H9 (cell line): ENCODE data around the gene CYB5A. TPM values are rescaled to one million over a fixed set of nuclear protein-coding genes. Genes with fewer than 3 reads are reported as not detected.

ENCODE experiments used
- DNase-seq: peaks from one replicate; pipeline ENCODE4 v3.0.0-alpha.2; 2017
- H2AFZ ChIP-seq: one replicate; pipeline ENCODE4 v1.6.1; 2013; ENCODE audit warnings: mild to moderate bottlenecking, low read length, control low read depth, moderate library complexity
- H2AK5ac ChIP-seq: 2 replicates; pipeline ENCODE4 v1.6.1; 2013; ENCODE audit warnings: low read length, control low read depth, mixed read lengths; ENCODE audit not compliant: insufficient read length
- H2BK120ac ChIP-seq: one replicate; pipeline ENCODE4 v1.6.1; 2013; ENCODE audit warnings: low read depth, mild to moderate bottlenecking, low read length, control low read depth, inconsistent platforms; ENCODE audit not compliant: poor library complexity, severe bottlenecking
- H2BK12ac ChIP-seq: 2 replicates; pipeline ENCODE4 v1.6.1; 2013; ENCODE audit warnings: low read length, control low read depth, mixed read lengths, low read depth; ENCODE audit not compliant: insufficient read length
- H2BK15ac ChIP-seq: 2 replicates; pipeline ENCODE4 v1.6.1; 2013; ENCODE audit warnings: low read depth, low read length, control low read depth
- H2BK20ac ChIP-seq: one replicate; pipeline ENCODE4 v1.6.1; 2013; ENCODE audit warnings: low read depth, mild to moderate bottlenecking, low read length, control low read depth, inconsistent platforms; ENCODE audit not compliant: poor library complexity, severe bottlenecking
- H2BK5ac ChIP-seq: 2 replicates; pipeline ENCODE4 v1.6.1; 2013; ENCODE audit warnings: low read length, control low read depth, mixed read lengths; ENCODE audit not compliant: insufficient read length
- H3K14ac ChIP-seq: 2 replicates; pipeline ENCODE4 v1.6.1; 2013; ENCODE audit warnings: low read length, control low read depth; ENCODE audit not compliant: insufficient read depth
- H3K18ac ChIP-seq: 2 replicates; pipeline ENCODE4 v1.6.1; 2013; ENCODE audit warnings: low read depth, mild to moderate bottlenecking, mixed read lengths, low read length, control low read depth; ENCODE audit not compliant: insufficient read length
- H3K23ac ChIP-seq: 2 replicates; pipeline ENCODE4 v1.6.1; 2013; ENCODE audit warnings: low read length, control low read depth, mixed read lengths, low read depth; ENCODE audit not compliant: insufficient read length
- H3K23me2 ChIP-seq: 2 replicates; pipeline ENCODE4 v1.6.1; 2013; ENCODE audit warnings: low read depth, mild to moderate bottlenecking, mixed read lengths, low read length, control low read depth; ENCODE audit not compliant: insufficient read length, poor library complexity, severe bottlenecking
- H3K27ac ChIP-seq: 2 replicates; pipeline ENCODE4 v1.5.1; 2013; ENCODE audit warnings: low read length, control low read depth, mixed read lengths, low read depth; ENCODE audit not compliant: insufficient read length
- H3K27me3 ChIP-seq: 2 replicates; pipeline ENCODE4 v1.6.1; 2013; ENCODE audit warnings: low read length, control low read depth, inconsistent platforms; ENCODE audit not compliant: insufficient read depth
- H3K4ac ChIP-seq: 2 replicates; pipeline ENCODE4 v1.6.1; 2013; ENCODE audit warnings: low read depth, mild to moderate bottlenecking, control low read depth, inconsistent platforms, low read length, moderate library complexity
- H3K4me1 ChIP-seq: 2 replicates; pipeline ENCODE4 v1.6.1; 2013; ENCODE audit warnings: low read length, control low read depth, inconsistent platforms; ENCODE audit not compliant: insufficient read depth
- H3K4me2 ChIP-seq: 2 replicates; pipeline ENCODE4 v1.6.1; 2013; ENCODE audit warnings: low read length, control low read depth, mixed read lengths; ENCODE audit not compliant: insufficient read length, insufficient read depth
- H3K56ac ChIP-seq: 2 replicates; pipeline ENCODE4 v1.6.1; 2013; ENCODE audit warnings: low read depth, mild to moderate bottlenecking, mixed read lengths, low read length, control low read depth; ENCODE audit not compliant: insufficient read length
- H3K79me1 ChIP-seq: 2 replicates; pipeline ENCODE4 v1.6.1; 2013; ENCODE audit warnings: low read depth, mild to moderate bottlenecking, moderate library complexity, low read length, control low read depth, inconsistent platforms; ENCODE audit not compliant: insufficient read depth, poor library complexity, severe bottlenecking
- H3K79me2 ChIP-seq: 2 replicates; pipeline ENCODE4 v1.6.1; 2013; ENCODE audit warnings: low read length, control low read depth, inconsistent platforms; ENCODE audit not compliant: insufficient read depth
- H3K9ac ChIP-seq: 2 replicates; pipeline ENCODE4 v1.6.1; 2013; ENCODE audit warnings: low read length, control low read depth, mixed read lengths; ENCODE audit not compliant: insufficient read length; ENCODE audit errors: extremely low read depth
- H3K9me3 ChIP-seq: one replicate; pipeline ENCODE4 v1.6.1; 2013; ENCODE audit warnings: low read depth, low read length, inconsistent platforms; ENCODE audit not compliant: control insufficient read depth
- H3T11ph ChIP-seq: one replicate; pipeline ENCODE4 v1.6.1; 2013; ENCODE audit warnings: mild to moderate bottlenecking, low read length, control low read depth, inconsistent platforms
- H4K20me1 ChIP-seq: one replicate; pipeline ENCODE4 v1.6.1; 2013; ENCODE audit not compliant: control insufficient read depth, insufficient read length, insufficient read depth
- H4K5ac ChIP-seq: 2 replicates; pipeline ENCODE4 v1.6.1; 2013; ENCODE audit warnings: low read depth, mild to moderate bottlenecking, mixed read lengths, low read length, control low read depth; ENCODE audit not compliant: insufficient read length
- H4K8ac ChIP-seq: replicated peaks from 2 replicates; pipeline ENCODE4 v1.6.1; 2013; ENCODE audit warnings: low read length, control low read depth, mixed read lengths, low read depth; ENCODE audit not compliant: insufficient read length
- H4K91ac ChIP-seq: 2 replicates; pipeline ENCODE4 v1.6.1; 2013; ENCODE audit warnings: low read depth, mild to moderate bottlenecking, moderate library complexity, mixed read lengths, low read length, control low read depth; ENCODE audit not compliant: insufficient read length
- H3K27ac Mint-ChIP-seq, 3 experiments: 2 replicates in 2 of 3; 3 replicates in 1 of 3; pipeline ENCODE4 v1.8.0; 2020 to 2021; ENCODE audit warnings: mixed read lengths in 3 of 3, mild to moderate bottlenecking in 1 of 3, moderate library complexity in 1 of 3
- H3K27me3 Mint-ChIP-seq: 2 replicates; pipeline ENCODE4 v1.8.0; 2021; ENCODE audit warnings: low read depth, mild to moderate bottlenecking, moderate library complexity, mixed read lengths
- H3K36me3 Mint-ChIP-seq, 3 experiments: 2 replicates in 2 of 3; 3 replicates in 1 of 3; pipeline ENCODE4 v1.8.0; 2020 to 2021; ENCODE audit warnings: low read depth in 3 of 3, mixed read lengths in 3 of 3; ENCODE audit not compliant: insufficient read depth in 1 of 3
- H3K4me1 Mint-ChIP-seq, 2 experiments: 2 replicates each; pipeline ENCODE4 v1.8.0; 2020; ENCODE audit warnings: mixed read lengths in 2 of 2
- H3K4me3 Mint-ChIP-seq, 2 experiments: 2 replicates in 1 of 2; 3 replicates in 1 of 2; pipeline ENCODE4 v1.8.0; 2020 to 2021; ENCODE audit warnings: mild to moderate bottlenecking in 2 of 2, mixed read lengths in 2 of 2, moderate library complexity in 1 of 2
- H3K9me3 Mint-ChIP-seq, 2 experiments: 2 replicates in 1 of 2; 3 replicates in 1 of 2; pipeline ENCODE4 v1.8.0; 2020; ENCODE audit warnings: mild to moderate bottlenecking in 2 of 2, mixed read lengths in 2 of 2, moderate library complexity in 1 of 2
- CTCF ChIP-seq: fragments of 200-600 bp; sonication (generic); conservative IDR thresholded peaks from 3 replicates; pipeline ENCODE4 v1.8.0; 2021; ENCODE audit warnings: antibody characterized with exemption, mild to moderate bottlenecking
- WGBS: extraction: QIAGEN DNeasy Blood & Tissue Kit; methylation state at CpG from one replicate; pipeline ENCODE4 v1.1.7; 2013; ENCODE audit warnings: missing lambda C conversion rate, low lambda C conversion rate, mixed read lengths; ENCODE audit not compliant: insufficient read length; ENCODE audit errors: extremely low coverage; 5-methylcytosine and 5-hydroxymethylcytosine counted together
- total RNA-seq: library from RNA; stranded (reverse); gene quantifications from 2 replicates; pipeline ENCODE4 v1.2.1, GENCODE V29; 2021

CYB5A gene
- total RNA-seq, 1 experiment from 2014 or later = 93.2 TPM

GRCh38 chr18:74217476-74218143, 74.2 kb downstream of the CYB5A start:
- Histone ChIP-seq H3K23ac (no peak overlapping the region), H2BK12ac (no peak overlapping the region), H3K9me3 (no peaks in the 10 kb centered on the region), H2AFZ (no peak overlapping the region), H2BK20ac (no peak overlapping the region), H4K8ac (no peak overlapping the region), H3K9ac (no peak overlapping the region), H4K91ac (no peak overlapping the region), H3K4me1 (no peaks in the 10 kb centered on the region), H3K23me2 (no peaks in the 10 kb centered on the region), H2BK5ac (no peak overlapping the region), H4K20me1 (no peaks in the 10 kb centered on the region), H2BK120ac (no peak overlapping the region), H3K79me2 (no peaks in the 10 kb centered on the region), H3K27me3 (no peaks in the 10 kb centered on the region), H3T11ph (no peak overlapping the region), H3K27ac (no peak overlapping the region), H2BK15ac (no peak overlapping the region), H2AK5ac (no peak overlapping the region), H3K4ac (no peak overlapping the region), H3K79me1 (no peaks in the 10 kb centered on the region), H4K5ac (no peak overlapping the region), H3K18ac (no peak overlapping the region), H3K4me2 (no peak overlapping the region), H3K56ac (no peak overlapping the region), H3K14ac (no peak overlapping the region)
- no CpG with 5 or more reads among the region's 7 CpGs for WGBS
- no peak for DNase-seq
- Mint-ChIP-seq H3K36me3 (no peaks in the 10 kb centered on the region), H3K4me3 (no peak overlapping the region), H3K27me3 (no peaks in the 10 kb centered on the region; the same call in none of the 2 replicates), H3K27ac (no peak overlapping the region), H3K4me1 (no peaks in the 10 kb centered on the region), H3K9me3 (0 out of 5 replicates have a peak, but pooled peaks cover 0 to 4% of the 10 kb centered on the region in 2 experiments)
- no peak for TF ChIP-seq CTCF
